HepG2 (cell line): ENCODE results near the gene ACP1. TPM values are rescaled to one million over a fixed set of nuclear protein-coding genes. Genes with fewer than 3 reads are reported as not detected.

Source experiments
- CBX2 ChIP-seq, 2 experiments: fragments of 200-600 bp in 1 of 2; sonication (generic); formaldehyde crosslinking in 1 of 2; IDR thresholded peaks; 2 replicates each; pipeline versions ENCODE4 v1.7.0 to v1.8.1; 2018 to 2022; ENCODE audit warnings: low read depth in 2 of 2, low read length in 1 of 2, mild to moderate bottlenecking in 1 of 2, missing genetic modification reagents in 1 of 2
- ESRRA ChIP-seq: sonication (generic); formaldehyde crosslinking; IDR thresholded peaks from 2 replicates; pipeline ENCODE4 v1.5.1; 2020; ENCODE audit warnings: mild to moderate bottlenecking, low read depth, missing genetic modification reagents
- ETV5 ChIP-seq: IDR thresholded peaks from 2 replicates; pipeline ENCODE4 v1.6.1; 2018; ENCODE audit warnings: missing biosample characterization, missing genetic modification reagents, inconsistent platforms, borderline replicate concordance
- GFI1 ChIP-seq: sonication (generic); formaldehyde crosslinking; IDR thresholded peaks from 2 replicates; pipeline ENCODE4 v1.5.0; 2020; ENCODE audit warnings: missing genetic modification reagents, mild to moderate bottlenecking, borderline replicate concordance
- HDAC1 ChIP-seq: sonication (generic); formaldehyde crosslinking; IDR thresholded peaks from 2 replicates; pipeline ENCODE4 v1.5.1; 2020; ENCODE audit warnings: mild to moderate bottlenecking, missing genetic modification reagents
- KIAA2018 ChIP-seq: sonication (generic); formaldehyde crosslinking; IDR thresholded peaks from 2 replicates; pipeline ENCODE4 v1.5.0; 2020; ENCODE audit warnings: mild to moderate bottlenecking, missing genetic modification reagents, borderline replicate concordance
- LBX2 ChIP-seq: sonication (generic); formaldehyde crosslinking; IDR thresholded peaks from 2 replicates; pipeline ENCODE4 v1.5.0; 2020; ENCODE audit warnings: missing genetic modification reagents, mild to moderate bottlenecking, borderline replicate concordance
- TSC22D2 ChIP-seq: sonication (generic); formaldehyde crosslinking; IDR thresholded peaks from 2 replicates; pipeline ENCODE4 v1.5.1; 2020; ENCODE audit warnings: missing genetic modification reagents, mild to moderate bottlenecking, borderline replicate concordance
- ZBTB38 ChIP-seq: sonication (generic); formaldehyde crosslinking; IDR thresholded peaks from 2 replicates; pipeline ENCODE4 v1.5.1; 2020; ENCODE audit warnings: mild to moderate bottlenecking, missing genetic modification reagents
- ZNF501 ChIP-seq: sonication (generic); formaldehyde crosslinking; IDR thresholded peaks from 2 replicates; pipeline ENCODE4 v1.5.1; 2020; ENCODE audit warnings: mild to moderate bottlenecking, moderate library complexity, missing genetic modification reagents
- ZNF709 ChIP-seq: sonication (generic); formaldehyde crosslinking; IDR thresholded peaks from 2 replicates; pipeline ENCODE4 v1.5.0; 2020; ENCODE audit warnings: mild to moderate bottlenecking, missing genetic modification reagents
- ZSCAN12 ChIP-seq: sonication (generic); formaldehyde crosslinking; IDR thresholded peaks from 2 replicates; pipeline ENCODE4 v1.9.0; 2021; ENCODE audit warnings: mild to moderate bottlenecking, missing genetic modification reagents
- polyA plus RNA-seq, 8 experiments: library from polyadenylated mRNA; depleted of rRNA in 3 of 8; stranded (reverse) in 7 of 8; unstranded in 1 of 8; fragments of >200 nt; fragmentation: Illumina TruSeq in 4 of 8; extraction: Trizol in 4 of 8; gene quantifications; 2 replicates each; pipeline versions ENCODE4 v1.2.1 to v1.2.3, GENCODE V29; 2011 to 2016; ENCODE audit warnings: low read depth in 4 of 8, missing spikeins in 1 of 8, mixed read lengths in 1 of 8; ENCODE audit not compliant: insufficient read depth in 1 of 8
- total RNA-seq, 5 experiments: library from RNA; depleted of rRNA; stranded (reverse); fragments of >200 nt; fragmentation: Illumina TruSeq; extraction: Trizol; gene quantifications; 2 replicates each; pipeline ENCODE4 v1.2.3, GENCODE V29; 2016; ENCODE audit warnings: low read depth in 1 of 5

Gene ACP1
- total and polyA plus RNA-seq, 2 of the 13 experiments (the other 11 are each of a cell fraction or from before 2014, with no cell fraction given) = 246 to 348 TPM

- TF ChIP-seq ZSCAN12 (CRISPR knock-in tag) = no peak
- TF ChIP-seq TSC22D2 (CRISPR knock-in tag) = 0 out of 2 replicates have a peak, but pooled peaks have one; percentile 9
- TF ChIP-seq ZNF709 = 0 out of 2 replicates have a peak, but pooled peaks have one; percentile 42
- TF ChIP-seq LBX2 (CRISPR knock-in tag) = peak; percentile 26; the same call in 1 of the 2 replicates
- peak; percentile 55; the same call in 1 of the 2 replicates for TF ChIP-seq HDAC1 (CRISPR knock-in tag)
- 0 out of 2 replicates have a peak, but pooled peaks have one; percentile 26 for TF ChIP-seq GFI1
- TF ChIP-seq KIAA2018 (CRISPR knock-in tag) = no peak
- 0 out of 2 replicates have a peak, but pooled peaks have one; percentile 21 for TF ChIP-seq ETV5 (CRISPR knock-in tag)
- TF ChIP-seq ZBTB38 = peak; percentile 31; the same call in 1 of the 2 replicates
- TF ChIP-seq CBX2 (IDR thresholded peaks at IDR 0.05; ENCODE audit: low read depth, low read length) = no peak
- TF ChIP-seq CBX2 (CRISPR knock-in tag; IDR thresholded peaks at IDR 0.05; ENCODE audit: low read depth) = peak; percentile 42; the same call in 1 of the 2 replicates
- peak; percentile 90; the same call in 1 of the 2 replicates for TF ChIP-seq ZNF501 (CRISPR knock-in tag)
- TF ChIP-seq ESRRA (CRISPR knock-in tag) = 0 out of 2 replicates have a peak, but pooled peaks have one; percentile 14
Measured at GRCh38 chr2:289362-290089, 24.8 kb downstream of the ACP1 start (continued).
